Measurements from ENCODE around the gene TAX1BP1. TPM values are rescaled to one million over a fixed set of nuclear protein-coding genes. Genes with fewer than 3 reads are reported as not detected.

Gene TAX1BP1
- total and polyA plus RNA-seq, 5 donors = 106 to 140 (median 134) TPM

DNA sequence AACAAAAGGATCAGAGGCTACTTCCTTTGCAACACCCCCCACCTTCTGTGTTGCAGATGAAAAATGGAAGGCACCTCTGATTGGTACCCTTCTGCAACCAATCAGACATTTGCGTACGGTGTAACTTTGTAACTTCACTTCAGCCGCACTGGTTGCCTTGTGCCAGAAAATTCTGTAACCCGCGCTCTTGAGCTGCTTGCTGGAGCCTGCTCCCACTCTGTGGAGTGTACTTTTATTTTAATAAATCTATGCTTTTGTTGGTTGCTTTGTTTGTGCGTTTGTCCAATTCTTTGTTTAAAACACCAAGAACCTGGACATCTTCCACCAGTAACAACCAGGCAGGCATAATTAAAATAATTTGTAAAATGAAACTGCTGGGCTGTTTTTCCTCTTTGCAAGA is 31.5 kb upstream of the TAX1BP1 start:
- no peaks in the 10 kb centered on the region for H3K9me3 ChIP-seq (ENCODE audit: control insufficient read depth, low read length)
- intact Hi-C loops (cut with DNase I) = no loop called here
- no peak overlapping the region for H3K27ac ChIP-seq (ENCODE audit: low read length)
- H3K4me3 ChIP-seq (ENCODE audit: low read length) = no peak overlapping the region
- no peaks in the 10 kb centered on the region for H3K27me3 ChIP-seq (ENCODE audit: control insufficient read depth, insufficient read depth)
- no peak for DNase-seq
- H3K4me1 ChIP-seq (ENCODE audit: control insufficient read depth, insufficient read depth, low read length) = no peaks in the 10 kb centered on the region
- 95% methylated on average over 6 of the region's 6 CpGs for WGBS
- ATAC-seq = no peak

DNA sequence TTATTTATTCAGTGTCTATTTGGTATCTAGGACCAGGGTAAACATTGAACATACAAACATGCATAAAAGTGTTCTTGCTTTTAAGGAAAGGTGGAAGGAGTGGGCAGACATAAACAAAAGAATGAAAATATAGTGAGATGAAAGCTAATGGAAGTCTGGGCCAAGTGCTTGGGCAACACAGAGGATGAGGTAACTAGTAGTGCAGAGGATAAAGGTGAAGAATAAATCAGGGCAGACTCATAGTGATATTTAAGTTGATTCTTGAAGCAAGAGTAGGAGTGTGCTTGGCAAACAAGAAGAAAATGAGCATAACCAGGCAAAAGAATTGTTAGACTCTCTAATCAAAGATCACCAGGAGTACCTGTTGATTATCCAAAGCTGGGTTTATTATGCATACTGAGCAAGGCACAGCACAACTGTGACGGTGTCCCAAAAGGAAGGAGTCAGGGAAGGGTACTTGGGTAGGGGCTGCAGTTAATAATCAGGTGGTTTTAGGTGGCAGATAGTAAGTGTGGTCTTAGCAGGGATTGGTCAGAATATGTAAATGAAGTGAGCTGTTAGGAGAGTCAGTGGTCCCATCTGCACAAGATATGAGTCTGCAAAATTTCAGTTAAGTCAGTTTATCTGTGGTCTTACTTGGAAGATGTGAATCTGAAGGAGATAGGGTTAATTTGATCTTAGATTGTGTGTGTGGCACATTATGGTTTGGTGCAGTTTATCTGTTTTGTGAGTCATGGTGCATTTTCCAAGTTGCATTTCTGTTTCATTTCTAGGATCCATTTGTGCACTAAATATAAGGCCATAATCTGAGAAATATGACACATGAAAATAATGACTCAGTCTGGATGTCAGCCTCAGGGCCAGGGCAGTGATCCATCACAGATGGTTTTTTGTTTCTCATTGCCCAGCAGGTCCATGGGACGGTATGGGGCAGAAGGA is 30.6 kb upstream of the TAX1BP1 start:
- Histone ChIP-seq H3K27ac (ENCODE audit: low read length) (no peak overlapping the region), H3K9me3 (ENCODE audit: control insufficient read depth, low read length) (no peaks in the 10 kb centered on the region), H3K4me3 (ENCODE audit: low read length) (no peak overlapping the region), H3K4me1 (ENCODE audit: control insufficient read depth, insufficient read depth, low read length) (no peaks in the 10 kb centered on the region), H3K27me3 (ENCODE audit: control insufficient read depth, insufficient read depth) (no peaks in the 10 kb centered on the region)
- no peak for DNase-seq
- intact Hi-C loops (cut with DNase I) = no loop called here
- 74% methylated on average over 2 of the region's 2 CpGs for WGBS
- peak in 1 of 2 donors; percentile 37 for ATAC-seq

DNA sequence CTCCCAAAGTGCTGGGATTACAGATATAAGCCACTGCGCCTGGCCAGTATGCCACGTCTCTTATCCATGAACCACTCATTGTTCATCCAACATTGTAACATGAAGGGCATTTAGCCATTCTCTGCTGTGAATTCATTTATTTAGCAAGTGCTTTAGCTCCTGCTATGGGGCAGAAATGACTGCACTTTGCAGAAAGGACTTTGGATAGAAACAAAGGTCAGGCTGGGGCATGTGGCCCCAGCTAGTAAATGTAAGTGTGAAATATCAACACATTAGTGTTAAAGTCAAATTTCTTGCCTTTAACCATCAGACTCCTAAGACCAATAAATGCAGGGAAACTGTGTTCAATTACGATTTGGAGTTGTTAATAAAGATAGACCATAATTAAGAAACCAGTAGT is 27.7 kb upstream of the TAX1BP1 start:
- ATAC-seq = no peak
- Histone ChIP-seq H3K27ac (ENCODE audit: low read length) (no peak overlapping the region), H3K27me3 (ENCODE audit: control insufficient read depth, insufficient read depth) (no peaks in the 10 kb centered on the region), H3K4me3 (ENCODE audit: low read length) (no peak overlapping the region), H3K9me3 (ENCODE audit: control insufficient read depth, low read length) (no peaks in the 10 kb centered on the region), H3K4me1 (ENCODE audit: control insufficient read depth, insufficient read depth, low read length) (no peaks in the 10 kb centered on the region)
- no peak for DNase-seq
- intact Hi-C loops (cut with DNase I) = no loop called here
- WGBS = 93% methylated on average over 3 of the region's 3 CpGs

DNA sequence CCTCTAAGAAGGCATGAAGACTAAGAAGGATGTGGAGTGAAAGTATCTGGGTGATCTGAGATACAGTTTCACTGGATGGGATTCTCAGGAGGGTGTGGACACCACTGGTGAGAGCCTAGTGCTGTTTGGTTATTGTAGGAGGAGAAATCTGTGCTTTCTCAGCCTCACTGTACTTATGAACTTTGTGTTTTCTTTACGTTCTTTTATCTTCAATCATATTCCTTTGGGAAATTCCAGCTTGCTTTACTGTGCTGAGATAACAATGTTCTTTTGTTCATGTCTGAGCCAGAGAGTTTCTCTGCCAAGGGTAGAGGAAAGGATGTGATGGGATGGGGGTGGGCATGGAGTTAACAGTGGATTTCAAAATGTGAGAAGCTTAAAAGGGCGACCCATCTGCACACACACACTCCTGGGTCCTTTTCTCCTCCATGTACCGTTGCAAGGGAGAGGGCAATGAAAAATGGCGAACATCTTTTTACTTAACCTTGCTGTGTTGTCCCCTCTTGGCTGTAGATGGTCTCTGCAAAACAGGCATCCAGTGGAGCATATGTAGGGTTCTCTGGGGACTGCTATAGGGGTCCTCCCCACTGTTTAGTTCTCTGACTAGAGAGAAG is 25.0 kb upstream of the TAX1BP1 start:
- ATAC-seq = no peak
- Histone ChIP-seq H3K4me1 (ENCODE audit: control insufficient read depth, insufficient read depth, low read length) (no peaks in the 10 kb centered on the region), H3K4me3 (ENCODE audit: low read length) (no peak overlapping the region), H3K27ac (ENCODE audit: low read length) (no peak overlapping the region), H3K27me3 (ENCODE audit: control insufficient read depth, insufficient read depth) (no peaks in the 10 kb centered on the region), H3K9me3 (ENCODE audit: control insufficient read depth, low read length) (no peaks in the 10 kb centered on the region)
- intact Hi-C loops (cut with DNase I) = no loop called here
- WGBS = 43% methylated on average over 4 of the region's 4 CpGs
- no peak for DNase-seq

DNA sequence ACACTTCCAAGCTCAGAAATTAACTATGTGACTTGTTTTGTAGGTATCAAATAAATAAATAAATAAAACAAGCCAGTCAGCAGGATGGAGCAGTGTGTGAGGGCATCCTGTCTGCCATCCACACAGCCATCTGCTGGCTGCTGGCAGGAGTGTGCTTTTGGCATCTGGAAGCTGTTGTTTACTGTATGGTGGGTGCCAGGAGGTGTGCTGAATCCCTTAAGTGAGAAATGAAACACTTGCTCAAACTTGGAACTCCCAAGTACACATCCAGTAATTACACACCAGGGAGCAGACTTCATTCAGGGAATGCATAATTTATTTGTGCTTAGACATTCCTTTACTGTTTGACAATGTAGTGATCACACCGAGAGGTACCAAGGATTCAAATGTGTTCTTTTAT is 16.9 kb upstream of the TAX1BP1 start:
- no peak for DNase-seq
- peak in 1 of 2 donors; percentile 57 for ATAC-seq
- 77% methylated on average over 1 of the region's 1 CpG for WGBS
- no peaks in the 10 kb centered on the region for H3K4me1 ChIP-seq (ENCODE audit: control insufficient read depth, insufficient read depth, low read length)
- no peaks in the 10 kb centered on the region for H3K9me3 ChIP-seq (ENCODE audit: control insufficient read depth, low read length)
- no peak overlapping the region for H3K27ac ChIP-seq (ENCODE audit: low read length)
- intact Hi-C loops (cut with DNase I) = no loop called here
- no peak overlapping the region for H3K4me3 ChIP-seq (ENCODE audit: low read length)
- no peaks in the 10 kb centered on the region for H3K27me3 ChIP-seq (ENCODE audit: control insufficient read depth, insufficient read depth)

DNA sequence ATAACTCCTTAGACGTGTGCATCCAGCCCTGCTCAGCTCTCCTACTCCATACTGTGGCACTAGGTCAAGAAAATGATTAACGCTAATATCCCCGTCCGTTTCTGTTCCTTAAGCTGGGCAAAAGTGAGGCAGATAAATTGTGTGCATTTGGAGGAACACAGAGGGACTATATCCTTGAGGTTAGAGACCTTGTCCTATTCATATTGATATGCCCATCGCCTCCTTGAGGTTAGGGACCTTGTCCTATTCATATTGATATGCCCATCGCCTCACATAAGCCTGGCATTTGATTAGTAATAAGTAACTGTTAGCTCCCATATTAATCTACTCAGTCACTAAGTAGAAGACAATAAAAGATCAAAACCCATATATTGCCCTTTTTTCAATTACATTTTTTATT is 12.9 kb upstream of the TAX1BP1 start:
- no peaks in the 10 kb centered on the region for H3K27me3 ChIP-seq (ENCODE audit: control insufficient read depth, insufficient read depth)
- intact Hi-C loops (cut with DNase I) = no loop called here
- 79% methylated on average over 6 of the region's 6 CpGs for WGBS

DNA sequence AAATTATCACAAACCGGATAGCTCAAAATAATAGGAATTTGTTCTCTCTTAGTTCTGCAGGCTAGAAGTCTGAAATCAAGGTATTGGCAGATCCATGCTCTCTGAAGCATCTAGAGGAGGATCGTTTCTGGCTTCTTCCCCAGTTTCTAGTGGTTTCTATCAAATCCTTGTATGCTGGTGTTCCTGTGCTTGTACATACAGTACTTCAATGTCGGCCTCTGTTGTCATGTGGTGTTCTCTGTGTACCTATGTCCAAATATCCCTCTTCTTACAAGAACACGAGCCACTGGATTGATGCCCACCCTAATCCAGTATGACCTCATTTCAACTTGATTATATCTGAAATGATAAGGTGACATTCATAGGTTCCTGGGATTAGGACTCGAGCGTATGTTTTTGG is 9.8 kb upstream of the TAX1BP1 start:
- Histone ChIP-seq H3K27ac (ENCODE audit: low read length) (no peak overlapping the region), H3K27me3 (ENCODE audit: control insufficient read depth, insufficient read depth) (no peaks in the 10 kb centered on the region), H3K9me3 (ENCODE audit: control insufficient read depth, low read length) (no peaks in the 10 kb centered on the region), H3K4me3 (ENCODE audit: low read length) (no peak overlapping the region), H3K4me1 (ENCODE audit: control insufficient read depth, insufficient read depth, low read length) (peaks cover 3% of the 10 kb centered on the region)
- no peak for DNase-seq
- no peak for ATAC-seq
- intact Hi-C loops (cut with DNase I) = no loop called here
- whole genome bisulfite sequencing = 61% methylated on average over 6 of the region's 6 CpGs

More for the DNA sequence above, 12.9 kb upstream of the TAX1BP1 start:
- no peak overlapping the region for H3K4me3 ChIP-seq (ENCODE audit: low read length)
- H3K27ac ChIP-seq (ENCODE audit: low read length) = no peak overlapping the region
- peaks cover 3% of the 10 kb centered on the region for H3K4me1 ChIP-seq (ENCODE audit: control insufficient read depth, insufficient read depth, low read length)
- ATAC-seq = no peak
- DNase-seq = no peak
- H3K9me3 ChIP-seq (ENCODE audit: control insufficient read depth, low read length) = no peaks in the 10 kb centered on the region

DNA sequence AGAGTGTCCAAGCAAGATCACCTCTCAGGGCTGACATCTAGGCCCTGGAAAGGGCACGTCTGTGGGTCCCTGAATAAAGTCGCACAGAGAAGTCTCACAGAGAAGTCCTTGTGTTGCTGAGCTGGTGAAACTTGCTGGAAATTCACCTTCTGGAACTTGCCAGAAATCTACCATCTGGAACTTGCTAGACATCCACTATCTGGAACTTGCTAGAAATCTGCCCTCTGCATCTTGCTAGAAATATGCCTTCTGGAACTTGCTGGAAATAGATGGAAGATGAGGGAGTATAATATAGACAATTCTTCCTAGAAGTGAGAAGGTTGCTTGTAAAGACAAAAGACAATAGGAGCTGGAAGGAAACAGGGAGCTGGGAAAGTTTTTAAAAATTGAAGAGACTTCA is 5.4 kb upstream of the TAX1BP1 start:
- Histone ChIP-seq H3K27me3 (ENCODE audit: control insufficient read depth, insufficient read depth) (no peaks in the 10 kb centered on the region), H3K27ac (ENCODE audit: low read length) (no peak overlapping the region), H3K9me3 (ENCODE audit: control insufficient read depth, low read length) (no peaks in the 10 kb centered on the region), H3K4me1 (ENCODE audit: control insufficient read depth, insufficient read depth, low read length) (peaks cover 3% of the 10 kb centered on the region), H3K4me3 (ENCODE audit: low read length) (no peak overlapping the region)
- intact Hi-C loops (cut with DNase I) = no loop called here
- 74% methylated on average over 2 of the region's 2 CpGs for WGBS
- ATAC-seq (no peak), DNase-seq (no peak)

DNA sequence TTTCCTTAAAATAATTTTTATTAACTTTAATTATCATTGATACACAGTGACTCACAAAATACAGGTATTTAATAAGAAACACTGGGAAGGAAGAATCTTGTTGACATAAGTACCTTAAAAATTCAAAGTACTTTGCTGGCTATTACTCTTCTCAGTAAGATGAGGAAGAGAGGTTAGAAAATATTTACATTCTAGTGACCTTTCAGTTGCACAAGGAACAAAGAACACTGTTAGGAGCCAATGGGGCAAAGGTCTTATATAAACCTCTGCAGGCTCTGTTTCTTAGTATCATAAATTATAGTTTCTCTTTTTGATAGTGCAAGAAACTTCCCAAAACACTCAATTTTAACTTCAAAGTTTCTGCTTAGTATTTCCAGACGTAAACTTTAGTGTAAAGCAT is 4.8 kb upstream of the TAX1BP1 start:
- no peak for ATAC-seq
- Histone ChIP-seq H3K27ac (ENCODE audit: low read length) (no peak overlapping the region), H3K9me3 (ENCODE audit: control insufficient read depth, low read length) (no peaks in the 10 kb centered on the region), H3K4me3 (ENCODE audit: low read length) (no peak overlapping the region), H3K4me1 (ENCODE audit: control insufficient read depth, insufficient read depth, low read length) (peaks cover under 1% of the 10 kb centered on the region), H3K27me3 (ENCODE audit: control insufficient read depth, insufficient read depth) (no peaks in the 10 kb centered on the region)
- DNase-seq = no peak
- intact Hi-C loops (cut with DNase I) = loop anchor here in 1 of 4 donors (5.0 kb wide), 1 partner anchor 73 kb away; the partner anchor contains the start of gene HIBADH
- 91% methylated on average over 1 of the region's 1 CpG for WGBS

DNA sequence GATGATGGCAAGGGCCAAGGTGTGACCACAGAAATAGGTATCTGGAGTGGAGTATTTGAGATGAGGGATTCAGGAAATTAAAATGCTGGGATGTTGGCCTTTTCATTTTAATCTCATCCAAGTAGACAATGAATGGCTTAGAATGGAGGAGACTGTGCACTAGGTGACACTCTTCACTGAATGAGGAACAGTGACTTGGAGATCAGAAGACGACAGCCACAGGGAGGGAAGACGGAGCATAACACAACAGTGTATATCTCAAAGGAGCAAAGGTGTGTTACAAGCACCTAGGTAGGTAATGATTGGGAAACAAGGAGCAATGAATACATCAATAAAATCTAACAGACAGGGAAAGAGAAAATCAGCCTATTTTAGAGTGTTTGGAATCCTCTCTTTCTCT is 4.1 kb upstream of the TAX1BP1 start:
- DNase-seq (no peak), ATAC-seq (no peak)
- Histone ChIP-seq H3K4me1 (ENCODE audit: control insufficient read depth, insufficient read depth, low read length) (no peaks in the 10 kb centered on the region), H3K4me3 (ENCODE audit: low read length) (no peak overlapping the region), H3K9me3 (ENCODE audit: control insufficient read depth, low read length) (no peaks in the 10 kb centered on the region), H3K27me3 (ENCODE audit: control insufficient read depth, insufficient read depth) (no peaks in the 10 kb centered on the region), H3K27ac (ENCODE audit: low read length) (no peak overlapping the region)
- 97% methylated on average over 2 of the region's 2 CpGs for WGBS
- intact Hi-C loops (cut with DNase I) = loop anchor here in 1 of 4 donors (5.0 kb wide), 1 partner anchor 74 kb away; the partner anchor contains the start of gene HIBADH

DNA sequence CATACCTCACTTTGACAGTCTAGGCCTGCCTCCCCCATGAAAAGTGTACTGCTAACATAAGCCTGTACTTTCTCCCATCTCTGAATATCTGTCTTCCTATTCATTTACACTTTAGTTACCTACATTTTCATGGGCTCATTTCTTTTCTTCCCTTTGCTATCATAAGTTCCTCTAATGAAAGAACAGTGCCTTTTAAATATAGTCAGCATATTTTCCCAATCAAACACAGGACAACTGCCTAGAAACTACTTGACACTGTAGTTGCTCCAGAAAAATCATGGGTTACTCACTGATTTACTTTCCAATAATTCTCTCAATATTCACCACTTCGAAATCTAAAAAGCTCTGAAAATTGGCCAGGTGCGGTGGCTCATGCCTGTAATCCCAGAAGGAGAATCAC is 2.8 kb upstream of the TAX1BP1 start:
- intact Hi-C loops (cut with DNase I) = loop anchor here in 1 of 4 donors (5.0 kb wide), 1 partner anchor 75 kb away; the partner anchor contains the start of gene HIBADH
- no peak overlapping the region for H3K4me3 ChIP-seq (ENCODE audit: low read length)
- 97% methylated on average over 2 of the region's 2 CpGs for WGBS
- no peak for ATAC-seq
- DNase-seq = no peak
- H3K9me3 ChIP-seq (ENCODE audit: control insufficient read depth, low read length) = no peaks in the 10 kb centered on the region
- H3K27me3 ChIP-seq (ENCODE audit: control insufficient read depth, insufficient read depth) = no peaks in the 10 kb centered on the region
- H3K27ac ChIP-seq (ENCODE audit: low read length) = no peak overlapping the region
- peaks cover 2% of the 10 kb centered on the region for H3K4me1 ChIP-seq (ENCODE audit: control insufficient read depth, insufficient read depth, low read length)

Data from right cardiac atrium (tissue), 5 donors.